Posterior cingulate gyrus (tissue), 11 donors: ENCODE measurements around the gene ANXA10.

Source experiments
- DNase-seq, 10 donors: peaks; one replicate each; pipeline versions ENCODE4 v3.0.0 to v3.0.0-alpha.2; 2020 to 2021; ENCODE audit warnings: mixed read lengths in 3 of 10
- intact Hi-C: fragments of 100-400 bp; cut with DNase I; formaldehyde crosslinking; loops from one replicate; pipeline ENCODE4 v1.15.1; 2023

The ANXA10 gene

GRCh38 chr4:168218645-168219044 lies 126.3 kb downstream of the ANXA10 start:
- intact Hi-C loops, result no loop called here
- DNase-seq, result no peak

GRCh38 chr4:168220893-168221292 lies 128.6 kb downstream of the ANXA10 start:
- intact Hi-C loops, result no loop called here
- no peak for DNase-seq

DNA sequence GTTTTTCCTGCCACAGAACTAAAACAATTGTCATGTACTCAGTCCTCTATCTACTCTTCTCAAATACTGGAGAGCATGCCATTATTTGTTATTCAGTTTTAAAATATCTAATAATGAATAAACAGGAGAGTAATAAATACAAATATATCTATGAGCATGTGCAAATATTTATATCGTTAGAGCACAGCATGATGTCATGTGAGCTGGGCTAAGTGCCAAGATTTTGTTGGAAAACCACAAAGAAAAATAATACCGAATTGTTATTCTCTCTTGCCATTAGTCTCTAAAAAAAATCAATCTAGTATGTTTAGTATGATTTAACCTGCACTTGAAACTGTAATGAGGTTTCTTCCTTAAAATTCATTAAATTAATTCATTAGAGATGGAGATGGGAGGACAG lies 129.0 kb downstream of the ANXA10 start:
- DNase-seq, result no peak
- intact Hi-C loops, result no loop called here
